HG03139 (cell line): ENCODE data around the gene BANF1.

Experiments used
- ATAC-seq: cut with Tn5 transposase; IDR thresholded peaks from one replicate; pipeline ENCODE4 v1.9.1; 2021; ENCODE audit not compliant: unreplicated experiment

Gene BANF1

DNA sequence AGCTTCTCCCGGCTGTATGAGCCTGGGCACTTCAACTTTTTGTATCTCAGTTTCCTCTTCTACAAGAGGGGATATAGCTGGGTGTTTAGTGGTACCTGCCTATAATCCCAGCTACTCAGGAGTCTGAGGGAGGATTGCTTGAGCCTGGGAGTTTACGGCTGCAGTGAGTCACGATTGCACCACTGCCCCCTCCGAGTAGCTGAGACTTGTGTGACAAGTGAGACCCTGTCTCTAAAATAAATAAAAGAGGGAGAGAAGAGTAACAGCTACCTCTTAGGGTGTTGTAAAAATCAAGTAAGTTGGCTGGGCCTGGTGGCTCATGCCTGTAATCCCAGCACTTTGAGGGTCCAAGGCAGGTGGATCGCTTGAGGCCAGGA lies 34.0 kb downstream of the BANF1 start:
- no peak for ATAC-seq

DNA sequence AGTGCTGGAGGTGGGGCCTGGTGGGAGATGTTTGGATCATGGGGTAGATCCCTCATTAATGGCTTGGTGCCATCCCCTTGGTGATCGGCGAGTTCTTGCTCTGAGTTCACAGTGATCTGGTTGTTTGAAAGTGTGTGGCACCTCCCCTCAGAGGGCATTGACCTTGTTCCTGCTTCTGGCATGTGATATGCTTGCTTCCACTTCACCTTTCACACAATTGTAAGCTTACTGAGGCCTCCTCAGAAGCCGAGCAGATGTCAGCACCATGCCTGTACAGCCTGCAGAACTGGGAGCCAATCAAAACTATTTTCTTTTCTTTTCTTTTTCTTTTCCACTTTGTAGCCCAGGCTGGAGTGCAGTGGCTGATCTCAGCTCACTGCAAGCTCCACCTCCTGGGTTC lies 35.0 kb downstream of the BANF1 start:
- no peak for ATAC-seq

DNA sequence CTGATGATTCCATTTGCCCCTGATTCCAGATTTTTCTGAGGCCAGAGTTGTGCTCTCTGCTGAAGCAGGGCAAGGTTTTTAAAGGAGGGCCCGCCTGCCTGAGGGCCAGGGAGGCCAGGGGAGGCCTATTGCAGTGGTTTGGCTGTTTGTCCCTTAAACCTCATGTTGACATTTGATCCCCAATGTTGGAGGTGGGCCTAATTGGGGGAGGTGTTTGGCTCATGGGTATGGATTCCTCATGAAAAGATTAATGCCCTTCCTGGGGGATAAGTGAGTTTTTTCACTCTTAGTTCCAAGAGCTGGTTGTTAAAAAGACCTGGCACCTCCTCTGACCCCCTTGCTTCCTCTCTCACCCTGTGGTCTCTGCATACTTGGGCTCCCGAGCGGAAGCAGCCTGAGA lies 37.5 kb downstream of the BANF1 start:
- ATAC-seq = no peak

DNA sequence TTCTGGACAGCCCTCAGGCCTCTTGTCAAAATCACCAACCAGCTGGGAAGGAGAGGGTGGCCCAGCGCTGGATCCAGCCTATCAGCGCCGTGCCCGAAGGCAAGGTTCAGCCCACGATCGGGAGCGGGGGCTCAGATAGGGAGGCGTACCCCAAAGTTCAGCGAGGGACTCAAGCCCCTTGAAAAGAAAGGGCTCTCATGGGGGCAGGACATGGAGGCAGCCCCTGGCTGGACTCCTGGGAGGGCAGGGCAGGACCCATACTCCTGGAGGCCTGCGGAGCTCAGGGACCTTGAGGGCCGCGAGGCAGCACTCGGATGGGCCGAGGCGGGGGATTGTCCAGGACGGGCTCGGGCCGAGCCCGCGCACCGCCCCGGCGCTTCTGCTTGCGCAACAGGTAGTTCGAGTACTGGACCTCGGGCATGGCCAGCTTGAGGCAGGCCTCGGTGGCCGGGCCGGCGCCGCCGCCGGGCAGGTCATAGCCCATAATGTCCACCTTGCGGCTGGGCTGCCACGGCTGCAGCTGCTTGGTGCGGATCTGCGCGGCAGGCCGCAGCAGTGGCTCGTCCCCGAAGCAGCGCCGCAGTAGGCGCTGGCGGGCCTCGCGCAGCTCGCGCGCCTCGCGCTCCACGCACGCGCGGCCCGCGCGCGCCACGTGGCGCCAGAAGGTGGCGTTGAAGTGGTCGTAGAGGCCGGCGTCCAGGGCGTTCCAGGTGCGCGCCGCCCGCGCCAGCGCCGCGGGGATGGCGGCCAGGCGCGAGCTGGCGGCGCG lies 40.1 kb downstream of the BANF1 start:
- no peak for ATAC-seq

DNA sequence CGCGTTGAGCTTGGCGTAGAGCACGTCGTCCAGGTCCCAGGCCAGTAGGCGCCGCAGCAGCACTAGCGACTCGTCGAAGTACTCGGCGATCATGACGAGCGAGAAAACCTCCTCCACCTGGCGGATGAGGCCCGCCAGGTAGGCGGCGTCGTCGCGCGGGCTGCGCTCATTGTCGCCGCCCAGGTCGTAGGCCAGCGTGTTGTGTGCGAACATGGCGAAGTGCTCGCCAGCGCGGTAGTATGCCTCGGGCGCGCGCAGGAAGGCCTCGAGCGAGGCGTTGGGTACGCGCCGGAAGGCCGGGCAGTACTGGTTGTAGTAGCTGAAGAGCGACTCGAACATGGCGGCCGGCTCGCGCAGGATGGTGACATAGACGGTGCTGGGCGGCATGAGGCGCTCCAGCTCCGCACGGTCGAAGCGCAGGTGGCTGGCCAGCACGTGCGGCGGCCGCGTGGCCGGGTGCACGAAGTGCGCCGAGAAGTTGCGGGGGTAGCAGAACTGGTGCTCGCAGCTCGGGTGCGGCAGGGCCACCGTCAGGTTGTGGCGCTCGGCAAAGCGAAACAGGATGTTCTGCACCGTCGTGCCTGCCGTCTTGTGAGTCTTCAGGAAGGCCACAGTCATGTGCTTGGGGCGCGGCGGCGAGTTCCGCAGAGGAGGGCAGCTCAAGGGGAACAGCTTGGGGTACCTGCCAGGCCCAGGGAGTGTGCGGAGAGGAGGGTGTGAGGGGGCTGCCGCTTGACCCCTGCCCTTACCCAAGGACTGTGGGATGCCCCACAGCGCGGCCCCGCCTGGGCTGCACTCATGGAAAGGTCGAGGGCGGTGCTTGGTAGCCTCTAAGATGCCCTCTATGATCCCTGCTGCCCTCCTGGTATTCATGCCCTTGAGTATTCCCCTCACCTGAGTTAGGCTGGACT lies 40.9 kb downstream of the BANF1 start:
- ATAC-seq = no peak

DNA sequence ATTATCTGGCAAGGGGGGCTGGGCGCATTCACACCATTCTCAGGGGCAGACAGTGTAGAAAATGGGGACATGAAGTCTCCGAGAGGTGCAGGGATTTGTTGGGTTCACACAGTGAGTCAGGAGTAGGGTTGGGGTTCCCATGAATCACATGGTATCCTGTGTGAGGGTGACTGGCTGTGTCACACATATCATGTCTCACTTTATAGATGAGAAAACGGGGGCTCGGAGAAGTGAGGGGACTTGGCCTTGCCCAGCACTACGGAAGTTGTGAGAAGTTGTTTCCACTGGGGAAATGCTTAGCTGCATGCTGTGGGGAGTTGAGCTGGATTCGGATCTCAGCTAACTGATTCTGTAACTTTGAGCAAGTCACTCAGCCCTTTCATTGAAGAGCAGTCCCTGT lies 42.5 kb downstream of the BANF1 start:
- no peak for ATAC-seq

DNA sequence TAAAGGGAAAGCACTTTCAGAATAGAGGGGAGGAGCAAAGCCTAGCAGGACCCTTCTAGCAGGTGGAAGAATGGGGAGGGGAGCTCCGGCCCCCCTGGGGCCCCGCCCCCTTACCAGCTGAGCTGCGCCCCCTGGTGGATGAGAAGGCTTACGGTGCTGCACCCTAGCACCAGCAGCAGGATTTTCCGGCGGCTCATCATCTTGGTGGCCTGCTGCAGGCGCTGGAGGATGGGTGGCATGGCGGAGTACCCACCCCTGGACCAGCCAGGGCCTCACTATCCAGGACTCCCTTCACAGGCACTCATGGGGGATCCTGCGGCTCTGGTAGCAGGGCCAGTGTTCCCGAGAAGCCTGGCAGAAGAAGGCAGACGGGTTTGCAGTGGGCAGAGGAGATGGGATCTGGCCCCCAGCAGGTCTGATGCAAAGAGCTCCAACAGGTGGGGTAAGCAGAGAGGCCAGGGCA lies 42.9 kb downstream of the BANF1 start:
- no peak for ATAC-seq

DNA sequence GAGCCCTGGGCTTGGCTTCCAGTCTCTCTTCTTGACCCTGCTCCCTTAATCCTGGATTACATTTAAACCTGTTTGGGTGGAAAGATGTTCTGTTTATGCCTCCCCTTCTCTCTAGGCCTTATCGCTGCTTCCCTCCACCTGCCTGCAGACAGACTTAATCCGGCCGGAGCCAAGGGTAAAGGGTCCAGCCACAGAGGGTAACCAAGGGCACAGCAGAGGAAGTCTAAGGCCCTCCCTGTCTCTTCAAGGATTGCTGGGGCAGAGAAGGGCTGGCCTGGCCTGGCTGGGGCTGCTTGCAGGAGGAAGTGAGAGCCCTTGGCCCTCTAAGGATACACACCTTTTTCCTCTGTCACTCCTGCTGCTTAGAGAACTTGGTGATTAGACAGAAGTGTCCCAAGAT lies 44.6 kb downstream of the BANF1 start:
- no peak for ATAC-seq

DNA sequence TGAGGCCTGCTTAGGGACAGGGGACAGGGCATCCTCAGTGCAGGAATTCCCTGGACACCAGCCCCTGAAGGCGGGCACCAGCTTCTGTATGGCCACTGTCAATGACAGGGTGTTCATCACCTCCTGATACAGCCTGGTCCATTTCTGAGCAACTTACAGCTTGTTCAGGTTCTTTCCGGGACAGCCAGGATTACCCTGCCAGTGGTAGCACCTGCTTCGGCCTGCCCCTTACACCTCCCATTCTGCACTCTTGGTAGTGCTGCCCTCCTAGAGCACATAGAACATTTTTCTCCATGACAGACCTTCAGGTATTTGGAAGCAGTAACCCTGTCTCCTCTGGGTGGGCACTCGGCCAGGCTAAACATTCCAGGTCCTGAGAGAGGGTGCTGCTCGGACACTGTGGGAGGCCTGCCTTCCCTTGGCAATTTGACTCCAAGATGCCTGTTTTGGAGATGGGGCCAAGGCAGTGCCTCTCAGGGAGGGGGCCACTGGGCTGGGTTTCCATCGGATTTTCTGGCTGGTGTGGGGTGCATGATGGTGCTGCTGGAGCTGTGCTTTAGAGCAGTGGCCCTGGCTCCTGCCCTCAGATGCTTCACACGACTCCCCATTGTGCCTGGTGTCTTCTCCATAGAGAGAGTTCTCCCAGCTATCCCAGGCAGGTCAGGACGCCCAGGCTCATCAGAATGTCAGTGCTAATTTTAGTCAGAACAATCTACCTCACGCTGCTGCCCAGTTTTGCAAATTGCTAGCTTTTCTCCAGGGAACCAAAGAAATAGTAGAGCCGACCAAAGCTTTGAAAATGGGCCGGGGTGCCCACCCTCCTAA lies 45.5 kb downstream of the BANF1 start:
- no peak for ATAC-seq

DNA sequence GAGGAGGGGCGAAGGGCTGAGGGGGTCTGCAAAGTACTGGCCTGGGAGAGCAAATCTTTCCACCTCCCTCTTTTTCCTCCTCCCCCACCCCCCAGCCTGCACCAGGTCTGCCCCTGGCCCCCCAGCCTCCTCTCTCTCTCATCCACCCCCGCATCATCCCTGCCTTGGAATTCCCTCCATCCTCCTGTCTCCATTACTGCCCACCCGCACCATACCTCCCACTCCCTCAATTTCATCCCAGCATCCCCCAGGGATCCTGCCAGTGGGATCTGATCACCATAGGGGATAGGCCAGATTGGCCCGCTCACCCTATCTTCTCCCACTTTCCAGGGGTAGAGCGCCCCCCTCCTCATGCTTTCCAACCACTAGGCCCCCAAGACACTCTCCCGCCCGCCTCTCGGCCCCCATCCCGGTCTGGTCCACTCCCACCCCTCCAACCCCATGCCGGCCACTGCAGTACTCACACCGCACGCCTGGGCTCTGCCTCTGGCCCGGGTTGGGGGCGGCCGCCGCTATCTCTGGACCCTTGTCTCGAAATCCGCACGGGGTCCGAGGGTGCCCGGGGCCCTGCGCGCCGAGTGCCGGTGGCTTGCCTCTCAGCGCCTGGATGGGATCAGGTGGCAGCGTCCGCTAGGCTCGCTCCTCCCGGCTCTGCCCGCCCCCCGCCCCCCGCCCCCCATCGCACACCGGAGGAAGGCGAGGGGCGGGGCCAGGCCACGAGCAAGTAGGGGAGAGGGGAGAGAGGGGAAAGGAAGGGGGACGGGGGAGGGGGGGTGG lies 46.4 kb downstream of the BANF1 start, which contains the start of gene GAL3ST3:
TSS of gene GAL3ST3 (minus strand) at position 615 of the 777 bp plus-strand sequence. CDS start 3,746 bp downstream, outside the sequence.
- ATAC-seq = no peak

DNA sequence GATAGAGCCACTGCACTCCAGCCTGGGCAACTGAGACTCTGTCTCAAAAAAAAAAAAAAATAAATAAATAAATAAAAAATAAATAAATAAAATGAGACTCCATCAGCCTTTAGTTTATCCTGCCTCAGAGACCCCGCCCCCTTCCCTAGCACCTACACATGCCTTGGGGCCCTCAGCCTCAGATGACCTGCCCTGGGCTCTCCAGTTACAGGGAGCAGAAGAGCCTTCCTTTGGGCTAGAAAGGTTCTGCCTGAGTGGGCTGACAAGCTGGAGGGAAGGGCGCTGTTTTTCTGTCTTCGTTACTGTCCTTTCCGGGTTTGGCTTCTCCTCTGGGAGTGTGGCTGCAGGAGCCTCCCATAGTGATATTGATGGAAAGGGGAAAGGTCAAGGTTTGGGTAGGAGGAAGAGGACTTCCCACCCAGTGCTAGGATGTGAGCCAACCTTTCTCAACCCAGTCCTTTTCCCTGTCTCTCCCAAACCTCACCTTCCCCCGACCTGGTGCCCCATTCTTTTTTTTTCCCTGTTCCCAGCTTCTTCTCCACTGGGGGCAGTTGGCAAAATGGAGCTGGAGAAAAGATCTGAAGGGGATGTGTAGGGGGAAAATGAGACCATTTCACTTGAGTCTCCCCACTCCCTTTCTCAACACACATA lies 48.4 kb downstream of the BANF1 start:
- ATAC-seq = no peak

DNA sequence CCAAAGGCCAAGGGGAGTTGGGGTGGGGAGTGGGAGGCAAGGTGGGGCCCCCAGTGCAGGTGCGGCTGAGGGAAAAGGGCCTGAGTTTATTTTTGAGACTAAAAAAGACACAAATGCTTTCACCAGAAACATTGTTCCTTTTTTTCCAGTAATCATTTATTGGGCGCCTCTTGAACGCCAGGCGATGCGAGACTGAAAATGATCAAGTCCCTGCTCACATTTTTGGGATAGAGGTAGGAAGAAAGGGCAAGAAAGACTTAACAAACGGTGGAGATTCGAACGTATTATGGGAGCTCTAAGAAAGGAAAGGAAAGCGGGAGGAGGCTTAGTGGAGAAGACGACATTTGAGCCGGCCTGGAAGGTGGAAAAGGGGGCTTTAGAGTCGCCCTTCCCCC lies 49.1 kb downstream of the BANF1 start:
- ATAC-seq = no peak

DNA sequence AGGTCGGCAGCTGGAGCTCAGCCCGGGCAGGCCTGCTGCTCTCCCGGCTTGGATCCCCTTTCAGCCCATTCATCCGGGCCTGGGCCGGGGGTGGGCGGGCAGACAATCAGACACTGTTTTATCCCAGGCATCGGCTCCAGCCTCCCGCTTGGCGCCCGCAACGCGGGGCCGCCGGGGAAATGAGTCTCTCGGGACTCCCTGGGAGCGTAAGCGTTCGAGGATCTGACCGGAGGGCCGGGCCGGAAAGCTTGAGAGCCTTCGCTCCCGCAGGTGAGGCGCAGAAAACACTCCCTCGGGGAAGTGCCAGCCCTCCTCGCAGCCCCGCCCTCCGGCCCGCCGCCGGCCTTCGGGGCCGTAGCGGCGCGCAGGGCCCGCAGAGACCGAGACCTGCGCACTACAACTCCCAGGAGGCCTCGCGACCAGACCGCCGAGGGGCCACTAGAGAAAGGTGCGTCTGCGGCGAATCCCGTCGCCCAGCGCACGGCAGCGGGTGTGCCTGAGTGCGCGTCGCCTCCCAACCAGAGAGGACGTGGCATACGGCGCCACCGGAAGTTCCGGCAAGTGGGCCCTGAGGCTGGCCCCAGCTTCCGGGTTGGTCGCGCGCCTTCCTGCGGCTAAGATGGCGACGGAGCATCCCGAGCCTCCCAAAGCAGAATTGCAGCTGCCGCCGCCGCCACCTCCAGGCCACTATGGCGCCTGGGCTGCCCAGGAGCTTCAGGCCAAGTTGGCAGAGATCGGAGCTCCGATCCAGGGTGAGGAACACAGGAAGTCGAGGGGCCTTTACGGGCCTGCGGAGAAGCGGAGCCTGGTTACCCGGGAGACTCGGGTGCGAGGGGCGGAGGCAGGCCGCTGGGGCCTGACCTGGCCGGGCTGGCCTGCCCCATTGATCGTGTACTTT lies 49.7 kb downstream of the BANF1 start, which contains the start of gene SF3B2:
TSS of gene SF3B2 (plus strand) at position 599 of the 898 bp plus-strand sequence. CDS start at position 620, 21 bp downstream.
- ATAC-seq = peak; percentile 92

DNA sequence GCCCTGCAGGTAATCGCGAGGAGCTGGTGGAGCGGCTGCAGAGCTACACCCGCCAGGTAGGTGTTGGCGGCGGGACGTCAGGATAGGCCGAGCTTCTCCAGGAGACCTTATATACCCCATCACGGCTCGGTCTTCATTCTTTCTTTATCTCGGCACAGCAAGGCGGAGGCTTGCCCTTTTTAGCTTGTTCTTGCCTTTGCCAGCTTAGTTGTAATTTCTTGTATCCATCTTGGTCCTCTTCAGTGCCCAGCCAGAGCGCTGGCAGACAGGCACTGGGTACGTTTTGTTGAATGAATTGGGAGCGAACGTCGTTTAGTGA lies 50.3 kb downstream of the BANF1 start:
- ATAC-seq = no peak
